Colonic mucosa (tissue), 4 donors: Measurements from ENCODE around the gene ATOSB. TPM values are rescaled to one million over a fixed set of nuclear protein-coding genes. Genes with fewer than 3 reads are reported as not detected.

Experiments
- DNase-seq: peaks from one replicate; pipeline ENCODE4 v3.0.0-alpha.2; 2020
- H3K27ac ChIP-seq: fragments of 200-600 bp; one replicate; pipeline ENCODE4 v1.8.0; 2021
- H3K27me3 ChIP-seq: fragments of 200-600 bp; one replicate; pipeline ENCODE4 v1.8.0; 2021
- H3K36me3 ChIP-seq: fragments of 200-600 bp; one replicate; pipeline ENCODE4 v1.8.0; 2021
- H3K4me1 ChIP-seq: fragments of 200-600 bp; one replicate; pipeline ENCODE4 v1.8.0; 2021; ENCODE audit warnings: mild to moderate bottlenecking
- H3K4me3 ChIP-seq: fragments of 200-600 bp; one replicate; pipeline ENCODE4 v1.8.0; 2021
- H3K9ac ChIP-seq, 2 donors: one replicate each; pipeline ENCODE4 v1.7.0; 2013; ENCODE audit warnings: control low read depth in 2 of 2, low read depth in 2 of 2, low read length in 2 of 2
- H3K9me3 ChIP-seq: fragments of 200-600 bp; one replicate; pipeline ENCODE4 v1.8.0; 2021
- intact Hi-C: fragments of 100-400 bp; cut with DNase I; formaldehyde crosslinking; loops from one replicate; pipeline ENCODE4 v1.14.1; 2022
- total RNA-seq, 2 donors: library from RNA; stranded (reverse); fragmentation: NEBNext Ultra II Directional in 1 of 2; extraction: Animal tissue kit (Norgen Biotek cat#: 25700) in 1 of 2; gene quantifications; one replicate each; pipeline ENCODE4 v1.2.1, GENCODE V29; 2021
- TF ChIP-seq, protein P1 (sequence below): fragments of 200-600 bp; IDR thresholded peaks from one replicate; pipeline ENCODE4 v1.8.0; 2022; ENCODE audit warnings: antibody characterized with exemption, mild to moderate bottlenecking
- donor health status: healthy.
- donor health status: DM: no; HTN: no; CAD: no.
- donor health status: DM: no; HTN: no; CAD: no.

ATOSB gene
- total RNA-seq, 2 donors from 2014 or later = 16.8 to 44.6 TPM

DNA sequence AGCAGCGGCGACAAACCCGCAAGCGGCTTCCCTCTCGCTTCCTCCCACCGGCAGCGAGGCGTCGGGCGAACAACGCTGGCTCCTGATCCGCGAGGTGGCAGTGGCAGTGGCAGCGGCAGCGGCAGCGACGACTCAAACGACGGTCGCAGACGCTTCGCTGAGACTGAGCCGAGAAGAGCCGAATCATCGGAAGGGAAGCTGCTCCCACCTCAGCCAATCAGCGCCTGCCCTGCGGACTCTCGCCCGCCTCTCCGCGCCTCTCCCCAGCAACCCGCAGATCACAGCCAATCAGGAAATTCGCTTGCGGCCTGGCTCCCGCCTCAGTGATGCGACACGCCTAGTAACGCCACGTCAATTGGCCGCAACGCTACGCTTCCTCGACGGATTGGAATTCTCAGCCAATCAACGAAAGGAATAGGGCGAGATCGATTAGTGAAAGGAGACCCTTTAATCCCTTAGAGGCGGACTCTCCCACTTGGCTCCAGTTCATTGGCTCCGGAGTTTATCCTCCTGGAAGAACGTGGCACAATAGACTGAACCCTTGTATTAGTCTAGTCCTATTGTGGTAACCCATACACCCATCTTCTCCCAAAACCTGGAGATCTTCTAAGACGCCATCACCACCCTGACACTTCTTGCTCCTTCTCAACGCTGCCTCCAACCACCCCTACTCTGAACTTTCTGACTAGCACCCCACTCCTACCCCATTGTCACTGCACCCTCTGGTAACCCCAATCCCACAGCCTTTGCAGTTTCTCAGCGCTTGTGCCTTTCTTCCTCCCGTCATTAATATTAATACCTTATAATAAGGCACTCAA is 43.0 kb downstream of the ATOSB start, which contains the start of gene VCP:
TSS of gene VCP (minus strand) at position 165 of the 818 bp plus-strand sequence. CDS start 272 bp downstream, outside the sequence.
- H3K4me1 ChIP-seq = peaks cover 15% of the 10 kb centered on the region
- DNase-seq = peak; percentile 98
- peak within 1 kb of the TSS; percentile 100 for H3K27ac ChIP-seq
- TF ChIP-seq, protein P1, sequence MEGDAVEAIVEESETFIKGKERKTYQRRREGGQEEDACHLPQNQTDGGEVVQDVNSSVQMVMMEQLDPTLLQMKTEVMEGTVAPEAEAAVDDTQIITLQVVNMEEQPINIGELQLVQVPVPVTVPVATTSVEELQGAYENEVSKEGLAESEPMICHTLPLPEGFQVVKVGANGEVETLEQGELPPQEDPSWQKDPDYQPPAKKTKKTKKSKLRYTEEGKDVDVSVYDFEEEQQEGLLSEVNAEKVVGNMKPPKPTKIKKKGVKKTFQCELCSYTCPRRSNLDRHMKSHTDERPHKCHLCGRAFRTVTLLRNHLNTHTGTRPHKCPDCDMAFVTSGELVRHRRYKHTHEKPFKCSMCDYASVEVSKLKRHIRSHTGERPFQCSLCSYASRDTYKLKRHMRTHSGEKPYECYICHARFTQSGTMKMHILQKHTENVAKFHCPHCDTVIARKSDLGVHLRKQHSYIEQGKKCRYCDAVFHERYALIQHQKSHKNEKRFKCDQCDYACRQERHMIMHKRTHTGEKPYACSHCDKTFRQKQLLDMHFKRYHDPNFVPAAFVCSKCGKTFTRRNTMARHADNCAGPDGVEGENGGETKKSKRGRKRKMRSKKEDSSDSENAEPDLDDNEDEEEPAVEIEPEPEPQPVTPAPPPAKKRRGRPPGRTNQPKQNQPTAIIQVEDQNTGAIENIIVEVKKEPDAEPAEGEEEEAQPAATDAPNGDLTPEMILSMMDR = no peak
- H3K9ac ChIP-seq = peak within 1 kb of the TSS; percentile 76 to 97
- intact Hi-C loops = no loop called here
- H3K9me3 ChIP-seq = no peaks in the 10 kb centered on the region
- H3K27me3 ChIP-seq = no peaks in the 10 kb centered on the region
- peak within 1 kb of the TSS; percentile 99 for H3K4me3 ChIP-seq
- H3K36me3 ChIP-seq = peaks cover 3% of the 10 kb centered on the region

DNA sequence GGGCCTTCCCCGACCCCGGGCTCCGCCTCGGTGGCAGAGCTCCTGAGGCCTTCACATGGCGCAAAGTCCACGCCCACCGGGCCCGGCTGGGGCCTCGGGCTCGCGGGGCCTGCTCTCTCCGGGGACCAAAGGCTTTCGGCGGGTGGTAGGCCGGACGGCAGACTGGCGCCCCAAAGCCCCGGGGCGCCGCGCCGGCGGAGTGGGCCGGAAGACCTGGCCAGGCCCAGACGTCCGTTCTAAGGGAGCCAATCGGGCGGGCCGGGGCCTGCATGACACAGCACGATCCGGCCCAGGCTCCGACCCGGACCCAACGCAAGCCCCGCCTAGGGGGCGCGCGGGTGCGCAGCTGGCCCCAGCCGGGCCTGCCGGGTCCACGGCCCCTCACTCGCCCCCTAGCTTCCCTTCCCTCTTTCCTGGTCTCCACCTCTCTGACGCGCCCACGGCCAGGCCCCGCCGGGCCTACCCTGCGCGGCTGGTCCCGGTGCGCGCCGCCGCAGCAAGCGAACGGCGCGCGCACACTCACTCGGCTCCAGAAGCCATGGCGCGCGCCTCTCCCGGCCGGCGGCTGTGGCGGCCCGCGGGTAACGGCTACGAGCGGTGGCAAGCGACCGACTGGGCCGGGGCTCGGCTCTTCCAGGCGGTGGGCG is 43.7 kb downstream of the ATOSB start:
- H3K4me3 ChIP-seq = peak overlapping the region; percentile 99
- peaks cover 15% of the 10 kb centered on the region for H3K4me1 ChIP-seq
- H3K9ac ChIP-seq = peak overlapping the region; percentile 76 to 97
- peak overlapping the region; percentile 100 for H3K27ac ChIP-seq
- TF ChIP-seq, protein P1 = peak; percentile 13
- intact Hi-C loops = no loop called here
- H3K27me3 ChIP-seq = no peaks in the 10 kb centered on the region
- peaks cover 11% of the 10 kb centered on the region for H3K36me3 ChIP-seq
- no peaks in the 10 kb centered on the region for H3K9me3 ChIP-seq
- peak; percentile 80 for DNase-seq

DNA sequence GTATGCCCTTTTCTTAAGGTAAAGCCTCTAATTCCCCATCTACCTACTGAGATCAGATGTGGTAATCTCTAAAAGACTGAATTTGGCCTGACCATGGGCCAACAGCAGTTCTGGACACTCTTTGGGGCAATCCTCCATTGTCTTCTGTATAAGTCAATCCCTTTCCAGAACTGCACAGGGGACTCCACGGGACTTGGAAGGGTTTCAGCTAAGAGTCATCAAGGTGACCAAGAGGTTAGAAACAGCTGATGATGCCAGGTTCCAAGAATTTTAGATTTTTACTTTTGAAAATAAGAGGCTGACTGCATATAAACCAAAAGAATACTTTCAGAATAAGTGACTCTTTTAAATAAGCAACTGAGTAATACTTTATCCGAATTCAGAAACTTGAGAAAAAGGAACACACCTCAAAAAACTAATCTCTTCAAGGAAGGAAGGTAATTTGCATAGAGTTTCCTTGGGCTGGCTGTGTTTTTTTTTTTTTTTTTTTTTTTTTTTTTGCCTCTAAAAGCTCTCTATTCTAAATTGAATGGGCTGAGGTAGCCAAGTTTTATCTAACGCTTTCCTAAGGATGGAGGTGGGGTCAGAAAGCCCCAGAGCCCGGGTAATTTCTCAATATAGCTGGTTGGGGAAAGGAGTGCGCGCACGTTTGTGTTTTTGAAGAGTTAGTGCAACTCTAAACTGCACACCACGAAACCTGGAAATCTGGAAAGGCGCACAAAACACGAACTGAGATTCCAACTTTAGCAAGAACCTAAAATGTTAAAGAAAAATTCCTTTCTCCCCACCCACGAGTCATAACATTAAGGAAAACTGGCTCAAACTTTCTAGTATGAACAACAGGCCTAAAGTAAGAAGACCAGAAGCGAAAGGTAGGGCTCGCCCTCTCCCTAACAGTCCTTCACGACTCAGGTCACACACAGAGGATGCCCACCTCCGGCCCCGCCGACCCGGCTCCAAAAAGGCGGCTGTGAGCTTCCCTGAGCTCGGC is 44.5 kb downstream of the ATOSB start:
- peak overlapping the region; percentile 100 for H3K27ac ChIP-seq
- peaks cover 15% of the 10 kb centered on the region for H3K4me1 ChIP-seq
- H3K27me3 ChIP-seq = no peaks in the 10 kb centered on the region
- H3K9ac ChIP-seq = peak overlapping the region; percentile 76 to 97
- peak overlapping the region; percentile 99 for H3K4me3 ChIP-seq
- H3K36me3 ChIP-seq = peaks cover 13% of the 10 kb centered on the region
- intact Hi-C loops = no loop called here
- TF ChIP-seq, protein P1 = no peak
- no peak for DNase-seq
- H3K9me3 ChIP-seq = no peaks in the 10 kb centered on the region

DNA sequence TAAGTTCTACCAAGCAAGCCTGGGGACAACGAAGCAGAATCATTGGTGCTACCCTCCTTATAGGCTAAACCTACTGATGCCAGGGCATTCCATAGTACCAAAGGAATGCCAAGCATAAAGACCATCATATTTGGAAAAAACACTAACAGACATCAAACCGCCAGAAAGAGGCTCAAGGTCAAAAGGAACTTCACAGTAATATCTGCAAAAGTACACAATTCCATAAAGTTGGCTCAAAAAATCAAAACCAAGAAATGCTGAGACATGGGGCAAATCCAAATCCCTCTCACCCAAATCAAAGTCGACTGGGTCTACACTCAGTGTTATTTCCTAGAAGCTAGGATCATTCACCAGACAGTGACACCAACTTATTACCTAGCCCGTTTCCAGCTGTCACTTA is 46.6 kb downstream of the ATOSB start:
- intact Hi-C loops = no loop called here
- no peaks in the 10 kb centered on the region for H3K9me3 ChIP-seq
- H3K27me3 ChIP-seq = no peaks in the 10 kb centered on the region
- H3K36me3 ChIP-seq = peaks cover 32% of the 10 kb centered on the region
- H3K4me1 ChIP-seq = peaks cover 15% of the 10 kb centered on the region
- H3K4me3 ChIP-seq = no peak overlapping the region
- H3K9ac ChIP-seq = no peak overlapping the region
- TF ChIP-seq, protein P1 = no peak
- DNase-seq = no peak
- no peak overlapping the region for H3K27ac ChIP-seq

DNA sequence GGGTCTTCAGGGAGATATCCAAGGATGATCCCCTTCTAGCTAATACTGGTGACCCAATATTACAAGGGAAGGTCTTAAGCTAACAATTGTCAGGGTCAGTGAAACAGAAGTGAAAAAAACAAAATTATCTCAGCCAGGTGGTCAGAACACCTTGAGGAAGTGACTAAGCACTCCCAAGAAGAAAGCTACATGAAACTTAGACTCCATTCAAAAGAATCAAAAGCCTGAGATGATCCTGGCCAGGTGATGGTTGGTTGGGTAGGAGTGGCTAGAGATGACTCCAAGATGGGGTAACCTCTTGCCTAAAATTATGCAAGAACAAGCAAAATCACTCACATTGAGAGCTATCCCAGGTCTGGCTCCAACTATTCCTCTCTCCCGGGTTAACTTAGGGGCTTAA is 48.6 kb downstream of the ATOSB start:
- Histone ChIP-seq H3K36me3 (peaks cover 50% of the 10 kb centered on the region), H3K9me3 (no peaks in the 10 kb centered on the region), H3K4me3 (no peak overlapping the region), H3K9ac (no peak overlapping the region), H3K27me3 (no peaks in the 10 kb centered on the region), H3K27ac (no peak overlapping the region), H3K4me1 (peaks cover 15% of the 10 kb centered on the region)
- intact Hi-C loops = no loop called here
- TF ChIP-seq, protein P1 = no peak
- no peak for DNase-seq
